Breast epithelium (tissue), 4 donors: ENCODE data around the gene PLXND1. TPM values are rescaled to one million over a fixed set of nuclear protein-coding genes. Genes with fewer than 3 reads are reported as not detected.

Source experiments
- DNase-seq, 2 donors: peaks; one replicate each; pipeline ENCODE4 v3.0.0-alpha.2; 2019; ENCODE audit warnings: low spot score in 2 of 2
- H3K27ac ChIP-seq, 2 donors: fragments of 200-600 bp; sonication (generic) in 1 of 2; one replicate each; pipeline ENCODE4 v1.5.1; 2016 to 2019; ENCODE audit warnings: mild to moderate bottlenecking in 1 of 2
- H3K27me3 ChIP-seq, 2 donors: fragments of 200-600 bp; sonication (generic) in 1 of 2; one replicate each; pipeline versions ENCODE4 v1.5.1 to v1.6.0; 2017 to 2019; ENCODE audit warnings: control low read depth in 1 of 2, mild to moderate bottlenecking in 1 of 2
- H3K36me3 ChIP-seq: fragments of 200-600 bp; one replicate; pipeline ENCODE4 v1.5.1; 2019
- H3K4me1 ChIP-seq, 2 donors: fragments of 200-600 bp; sonication (generic); one replicate each; pipeline ENCODE4 v1.5.1; 2016 to 2019; ENCODE audit warnings: control low read depth in 1 of 2
- H3K4me3 ChIP-seq, 3 donors: fragments of 200-600 bp; sonication (generic); 1 replicate in 2 of 3; 2 replicates in 1 of 3; pipeline ENCODE4 v1.5.1; 2016 to 2019; ENCODE audit warnings: mild to moderate bottlenecking in 3 of 3, moderate library complexity in 2 of 3
- H3K9me3 ChIP-seq, 2 donors: fragments of 200-600 bp; sonication (generic) in 1 of 2; one replicate each; pipeline ENCODE4 v1.5.1; 2016 to 2019; ENCODE audit warnings: control low read depth in 1 of 2
- POLR2A ChIP-seq: fragments of 450-650 bp; IDR thresholded peaks from one replicate; pipeline ENCODE4 v1.6.1; 2016; ENCODE audit warnings: antibody characterized with exemption, mild to moderate bottlenecking, moderate library complexity
- POLR2AphosphoS5 ChIP-seq, 3 donors: sonication (generic); formaldehyde crosslinking; IDR thresholded peaks; one replicate each; pipeline ENCODE4 v1.6.1; 2017; ENCODE audit warnings: antibody characterized with exemption in 3 of 3
- intact Hi-C: fragments of 100-400 bp; cut with DNase I; formaldehyde crosslinking; loops from one replicate; pipeline ENCODE4 v1.15.1; 2023; ENCODE audit warnings: low total_unique reads
- total RNA-seq, 3 donors: library from RNA; depleted of rRNA; stranded (reverse); fragments of >200 nt; gene quantifications; one replicate each; pipeline ENCODE4 v1.1.0, GENCODE V29; 2016
- TF ChIP-seq, protein P1 (sequence below), 3 donors: fragments of 450-650 bp; IDR thresholded peaks; one replicate each; pipeline ENCODE4 v1.5.1; 2016 to 2017; ENCODE audit warnings: antibody characterized with exemption in 3 of 3, mild to moderate bottlenecking in 3 of 3, moderate library complexity in 3 of 3

Gene PLXND1, protein sequence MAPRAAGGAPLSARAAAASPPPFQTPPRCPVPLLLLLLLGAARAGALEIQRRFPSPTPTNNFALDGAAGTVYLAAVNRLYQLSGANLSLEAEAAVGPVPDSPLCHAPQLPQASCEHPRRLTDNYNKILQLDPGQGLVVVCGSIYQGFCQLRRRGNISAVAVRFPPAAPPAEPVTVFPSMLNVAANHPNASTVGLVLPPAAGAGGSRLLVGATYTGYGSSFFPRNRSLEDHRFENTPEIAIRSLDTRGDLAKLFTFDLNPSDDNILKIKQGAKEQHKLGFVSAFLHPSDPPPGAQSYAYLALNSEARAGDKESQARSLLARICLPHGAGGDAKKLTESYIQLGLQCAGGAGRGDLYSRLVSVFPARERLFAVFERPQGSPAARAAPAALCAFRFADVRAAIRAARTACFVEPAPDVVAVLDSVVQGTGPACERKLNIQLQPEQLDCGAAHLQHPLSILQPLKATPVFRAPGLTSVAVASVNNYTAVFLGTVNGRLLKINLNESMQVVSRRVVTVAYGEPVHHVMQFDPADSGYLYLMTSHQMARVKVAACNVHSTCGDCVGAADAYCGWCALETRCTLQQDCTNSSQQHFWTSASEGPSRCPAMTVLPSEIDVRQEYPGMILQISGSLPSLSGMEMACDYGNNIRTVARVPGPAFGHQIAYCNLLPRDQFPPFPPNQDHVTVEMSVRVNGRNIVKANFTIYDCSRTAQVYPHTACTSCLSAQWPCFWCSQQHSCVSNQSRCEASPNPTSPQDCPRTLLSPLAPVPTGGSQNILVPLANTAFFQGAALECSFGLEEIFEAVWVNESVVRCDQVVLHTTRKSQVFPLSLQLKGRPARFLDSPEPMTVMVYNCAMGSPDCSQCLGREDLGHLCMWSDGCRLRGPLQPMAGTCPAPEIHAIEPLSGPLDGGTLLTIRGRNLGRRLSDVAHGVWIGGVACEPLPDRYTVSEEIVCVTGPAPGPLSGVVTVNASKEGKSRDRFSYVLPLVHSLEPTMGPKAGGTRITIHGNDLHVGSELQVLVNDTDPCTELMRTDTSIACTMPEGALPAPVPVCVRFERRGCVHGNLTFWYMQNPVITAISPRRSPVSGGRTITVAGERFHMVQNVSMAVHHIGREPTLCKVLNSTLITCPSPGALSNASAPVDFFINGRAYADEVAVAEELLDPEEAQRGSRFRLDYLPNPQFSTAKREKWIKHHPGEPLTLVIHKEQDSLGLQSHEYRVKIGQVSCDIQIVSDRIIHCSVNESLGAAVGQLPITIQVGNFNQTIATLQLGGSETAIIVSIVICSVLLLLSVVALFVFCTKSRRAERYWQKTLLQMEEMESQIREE (N-terminal part only)
- total RNA-seq = 100 to 1,000 TPM in 2 of 3 donors, 10 to 100 TPM in 1; 53.6 to 187 (median 118) TPM

DNA sequence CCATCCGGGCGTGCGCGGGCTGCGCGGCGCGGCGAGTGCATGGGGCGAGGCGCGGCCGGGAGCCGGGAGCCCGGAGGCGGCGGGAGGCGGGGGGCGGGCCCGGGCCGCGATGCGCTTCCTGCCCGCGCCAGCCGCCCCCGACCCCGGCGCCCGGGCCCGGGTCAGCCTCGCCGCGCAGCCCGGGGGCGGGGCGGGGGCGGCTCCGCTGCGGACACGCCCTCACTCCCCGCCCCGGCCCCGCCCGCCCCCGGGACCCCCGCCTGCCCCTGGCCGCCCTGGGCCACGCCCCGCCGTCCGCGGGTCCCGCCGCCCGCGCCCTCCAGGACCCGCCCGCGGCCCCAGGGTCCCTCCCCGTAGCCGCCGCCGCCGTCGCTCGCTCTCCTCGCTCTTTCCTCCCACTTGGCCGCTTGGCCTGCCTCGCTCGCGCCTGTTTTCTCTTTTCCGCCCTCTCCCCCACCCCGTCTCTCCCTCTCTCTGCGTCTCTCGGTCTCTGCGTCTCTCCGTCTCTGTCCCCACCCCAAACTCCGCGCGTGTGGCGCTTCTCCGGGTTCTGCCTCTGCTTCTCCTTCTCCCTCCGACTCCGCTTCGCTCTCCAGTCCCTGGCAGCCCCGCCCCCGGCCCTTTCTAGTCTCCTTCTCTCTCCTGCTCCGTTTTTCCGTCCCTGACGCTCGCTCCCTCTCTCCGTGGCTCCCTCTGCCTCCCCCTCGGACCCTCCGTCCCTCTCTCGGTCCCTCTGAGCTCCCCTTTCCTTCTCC, at the start of gene PLXND1:
PLXND1 (minus strand) TSS at position 41 of the 755 bp plus-strand sequence; CDS start at position 4, 37 bp downstream.
- peaks cover 6% of the 10 kb centered on the region in 2 donors for H3K4me1 ChIP-seq

DNA sequence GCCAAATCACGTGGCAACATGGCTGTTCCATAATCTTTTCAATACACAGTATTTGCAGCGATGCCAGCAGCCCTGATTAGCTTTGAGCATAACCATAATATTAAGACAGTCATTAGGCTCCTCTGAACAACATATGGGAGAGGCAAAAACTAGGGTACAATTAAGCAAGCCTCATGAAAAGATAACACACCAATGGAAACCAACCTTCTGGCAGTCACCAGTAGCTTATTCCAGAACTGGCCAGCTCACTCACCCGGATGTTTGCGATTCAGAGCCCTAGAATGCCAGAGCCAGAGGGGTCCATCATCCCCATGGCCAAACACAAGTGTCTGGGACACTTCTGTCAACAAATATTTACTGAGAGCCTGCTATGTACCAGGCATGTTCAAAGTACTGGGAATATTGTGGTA, 48.8 kb upstream of the PLXND1 start:
- H3K9me3 ChIP-seq = no peaks in the 10 kb centered on the region
- H3K27me3 ChIP-seq = no peaks in the 10 kb centered on the region
- no peak overlapping the region for H3K27ac ChIP-seq
- H3K4me1 ChIP-seq = no peaks in the 10 kb centered on the region
- TF ChIP-seq POLR2A = no peak
- TF ChIP-seq, protein P1, sequence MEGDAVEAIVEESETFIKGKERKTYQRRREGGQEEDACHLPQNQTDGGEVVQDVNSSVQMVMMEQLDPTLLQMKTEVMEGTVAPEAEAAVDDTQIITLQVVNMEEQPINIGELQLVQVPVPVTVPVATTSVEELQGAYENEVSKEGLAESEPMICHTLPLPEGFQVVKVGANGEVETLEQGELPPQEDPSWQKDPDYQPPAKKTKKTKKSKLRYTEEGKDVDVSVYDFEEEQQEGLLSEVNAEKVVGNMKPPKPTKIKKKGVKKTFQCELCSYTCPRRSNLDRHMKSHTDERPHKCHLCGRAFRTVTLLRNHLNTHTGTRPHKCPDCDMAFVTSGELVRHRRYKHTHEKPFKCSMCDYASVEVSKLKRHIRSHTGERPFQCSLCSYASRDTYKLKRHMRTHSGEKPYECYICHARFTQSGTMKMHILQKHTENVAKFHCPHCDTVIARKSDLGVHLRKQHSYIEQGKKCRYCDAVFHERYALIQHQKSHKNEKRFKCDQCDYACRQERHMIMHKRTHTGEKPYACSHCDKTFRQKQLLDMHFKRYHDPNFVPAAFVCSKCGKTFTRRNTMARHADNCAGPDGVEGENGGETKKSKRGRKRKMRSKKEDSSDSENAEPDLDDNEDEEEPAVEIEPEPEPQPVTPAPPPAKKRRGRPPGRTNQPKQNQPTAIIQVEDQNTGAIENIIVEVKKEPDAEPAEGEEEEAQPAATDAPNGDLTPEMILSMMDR (IDR thresholded peaks at IDR 0.05) = no peak
- no peak for TF ChIP-seq POLR2AphosphoS5 (IDR thresholded peaks at IDR 0.05)
- no peak for DNase-seq
- H3K4me3 ChIP-seq = no peak overlapping the region
- intact Hi-C loops = no loop called here
- no peaks in the 10 kb centered on the region for H3K36me3 ChIP-seq

More for the DNA sequence above, at the start of gene PLXND1:
- intact Hi-C loops = no loop called here
- H3K36me3 ChIP-seq = no peaks in the 10 kb centered on the region
- TF ChIP-seq, protein P1 (IDR thresholded peaks at IDR 0.05) = no peak
- TF ChIP-seq POLR2AphosphoS5 (IDR thresholded peaks at IDR 0.05) = peak; percentile 36 to 65 (median 50)
- no peak for TF ChIP-seq POLR2A
- no peaks in the 10 kb centered on the region for H3K9me3 ChIP-seq
- peak in 1 of 2 donors; percentile 42 for DNase-seq
- no peaks in the 10 kb centered on the region for H3K27me3 ChIP-seq
- H3K4me3 ChIP-seq = peak within 1 kb of the TSS; percentile 59 to 78 (median 73)
- H3K27ac ChIP-seq = peak within 1 kb of the TSS; percentile 78 to 95

DNA sequence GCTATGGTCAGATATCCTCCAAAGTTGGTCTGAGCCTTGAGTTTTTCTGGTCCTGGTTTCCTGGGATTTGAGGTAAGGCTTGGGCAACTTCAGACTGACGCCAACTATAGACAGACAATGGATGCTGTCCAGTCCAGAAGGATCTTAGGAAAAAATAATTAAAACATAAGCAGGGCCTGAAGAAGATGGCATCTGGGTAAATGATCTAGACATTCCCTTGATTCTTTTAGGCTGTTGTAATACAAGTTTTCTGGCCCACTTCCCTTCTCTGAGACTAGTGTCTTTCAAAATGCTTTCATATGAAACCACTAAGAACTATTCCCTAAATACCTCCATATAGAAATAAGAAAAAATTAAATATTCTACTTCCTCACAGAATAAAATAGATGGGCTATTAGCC, 47.7 kb upstream of the PLXND1 start:
- no peaks in the 10 kb centered on the region for H3K27me3 ChIP-seq
- TF ChIP-seq, protein P1 (IDR thresholded peaks at IDR 0.05) = no peak
- no peak for TF ChIP-seq POLR2AphosphoS5 (IDR thresholded peaks at IDR 0.05)
- H3K4me1 ChIP-seq = no peaks in the 10 kb centered on the region
- H3K9me3 ChIP-seq = no peaks in the 10 kb centered on the region
- intact Hi-C loops = no loop called here
- no peak overlapping the region for H3K4me3 ChIP-seq
- DNase-seq = no peak
- no peaks in the 10 kb centered on the region for H3K36me3 ChIP-seq
- H3K27ac ChIP-seq = peak overlapping the region in 1 of 2 donors; percentile 50

GRCh38 chr3:129653019-129653418, 46.5 kb upstream of the PLXND1 start:
- TF ChIP-seq POLR2A = no peak
- TF ChIP-seq POLR2AphosphoS5 (IDR thresholded peaks at IDR 0.05) = no peak
- TF ChIP-seq, protein P1 (IDR thresholded peaks at IDR 0.05) = no peak
- no peak overlapping the region for H3K27ac ChIP-seq
- no peaks in the 10 kb centered on the region for H3K9me3 ChIP-seq
- no peaks in the 10 kb centered on the region for H3K4me1 ChIP-seq
- intact Hi-C loops = no loop called here
- no peaks in the 10 kb centered on the region for H3K27me3 ChIP-seq
- no peaks in the 10 kb centered on the region for H3K36me3 ChIP-seq
- no peak for DNase-seq
- no peak overlapping the region for H3K4me3 ChIP-seq
